IMR-90 (cell line): ENCODE results near the gene GPR137. TPM values are rescaled to one million over a fixed set of nuclear protein-coding genes. Genes with fewer than 3 reads are reported as not detected.

ENCODE experiments used
- ATAC-seq: fragments of 200-7000 bp; cut with Tn5 transposase; 2 replicates; pipeline ENCODE4 v1.9.1; 2020; ENCODE audit warnings: low read depth, mild to moderate bottlenecking, moderate library complexity
- BruUV-seq: library from RNA; stranded (reverse); fragments of 400-500 nt; replicated peaks from 2 replicates; lab custom pipeline; 2021; lab: Mats Ljungman, UMichigan
- CTCF ChIA-PET: fragments of 300-600 bp; formaldehyde crosslinking; extraction: SDS; loops from one replicate; lab custom pipeline; 2021; ENCODE audit warnings: antibody characterized with exemption; lab: Yijun Ruan, JAX
- POLR2A ChIA-PET: fragments of 300-600 bp; sonication (Branson Sonifier 250); formaldehyde crosslinking; loops from one replicate; lab custom pipeline; 2022; ENCODE audit warnings: antibody characterized with exemption; ENCODE audit not compliant: unreplicated experiment; lab: Charles Lee
- DNase-seq: peaks from one replicate; pipeline ENCODE4 v3.0.0; 2013
- H2AFZ ChIP-seq: replicated peaks from 2 replicates; pipeline ENCODE3; 2013; ENCODE audit warnings: low read length, mild to moderate bottlenecking; ENCODE audit not compliant: poor library complexity
- H2AK5ac ChIP-seq: 2 replicates; pipeline ENCODE4 v1.6.1; 2013; ENCODE audit warnings: low read depth, low read length, inconsistent platforms
- H2AK9ac ChIP-seq: replicated peaks from 2 replicates; pipeline ENCODE3; 2013; ENCODE audit warnings: mild to moderate bottlenecking, low read depth, low read length, moderate library complexity; ENCODE audit not compliant: poor library complexity
- H2BK120ac ChIP-seq: 2 replicates; pipeline ENCODE4 v1.6.1; 2013; ENCODE audit warnings: low read depth, low read length, inconsistent platforms
- H2BK15ac ChIP-seq: 3 replicates; pipeline ENCODE4 v1.6.1; 2013; ENCODE audit warnings: low read depth, low read length, inconsistent platforms
- H2BK20ac ChIP-seq: 2 replicates; pipeline ENCODE4 v1.6.1; 2013; ENCODE audit warnings: low read depth, mild to moderate bottlenecking, inconsistent platforms, low read length, moderate library complexity
- H2BK5ac ChIP-seq: 2 replicates; pipeline ENCODE4 v1.6.1; 2013; ENCODE audit warnings: mild to moderate bottlenecking, low read depth, low read length, inconsistent platforms; ENCODE audit not compliant: poor library complexity, severe bottlenecking
- H3K14ac ChIP-seq: replicated peaks from 2 replicates; pipeline ENCODE4 v1.6.1; 2013; ENCODE audit warnings: low read depth, low read length, inconsistent platforms
- H3K18ac ChIP-seq: 2 replicates; pipeline ENCODE4 v1.6.1; 2013; ENCODE audit warnings: low read depth, low read length, control low read depth
- H3K23ac ChIP-seq: 2 replicates; pipeline ENCODE4 v1.6.1; 2013; ENCODE audit warnings: low read depth, low read length, inconsistent platforms
- H3K27ac ChIP-seq: 2 replicates; pipeline ENCODE4 v1.5.1; 2013; ENCODE audit warnings: mild to moderate bottlenecking, control low read depth, low read length; ENCODE audit not compliant: insufficient read depth
- H3K27me3 ChIP-seq: 2 replicates; pipeline ENCODE4 v1.6.1; 2013; ENCODE audit warnings: low read length; ENCODE audit not compliant: control insufficient read depth, insufficient read depth
- H3K36me3 ChIP-seq: 2 replicates; pipeline ENCODE4 v1.6.1; 2013; ENCODE audit warnings: low read length, mixed read lengths; ENCODE audit not compliant: control insufficient read depth, insufficient read depth
- H3K4ac ChIP-seq: 2 replicates; pipeline ENCODE4 v1.6.1; 2013; ENCODE audit warnings: low read depth, low read length, inconsistent platforms
- H3K4me1 ChIP-seq: 2 replicates; pipeline ENCODE4 v1.6.1; 2013; ENCODE audit warnings: low read length, mixed read lengths; ENCODE audit not compliant: control insufficient read depth, insufficient read depth
- H3K4me2 ChIP-seq: 2 replicates; pipeline ENCODE4 v1.6.1; 2013; ENCODE audit warnings: low read depth, mild to moderate bottlenecking, control low read depth, low read length, moderate library complexity
- H3K4me3 ChIP-seq: 2 replicates; pipeline ENCODE4 v1.5.1; 2013; ENCODE audit warnings: low read depth, mild to moderate bottlenecking, control low read depth, low read length, moderate library complexity; ENCODE audit not compliant: insufficient read depth
- H3K56ac ChIP-seq: 2 replicates; pipeline ENCODE4 v1.6.1; 2013; ENCODE audit warnings: low read length, inconsistent platforms; ENCODE audit not compliant: insufficient read depth; ENCODE audit errors: extremely low read depth
- H3K79me1 ChIP-seq, 2 experiments: 2 replicates each; pipeline ENCODE4 v1.6.1; 2013; ENCODE audit warnings: low read length in 2 of 2, inconsistent platforms in 1 of 2, low read depth in 1 of 2
- H3K9ac ChIP-seq: 2 replicates; pipeline ENCODE4 v1.6.1; 2013; ENCODE audit warnings: low read depth, low read length, control low read depth
- H3K9me1 ChIP-seq: 2 replicates; pipeline ENCODE4 v1.6.1; 2013; ENCODE audit warnings: low read length, inconsistent platforms; ENCODE audit not compliant: insufficient read depth
- H3K9me3 ChIP-seq: 2 replicates; pipeline ENCODE4 v1.6.1; 2013; ENCODE audit warnings: low read length; ENCODE audit not compliant: control insufficient read depth, insufficient read depth
- H4K20me1 ChIP-seq: 2 replicates; pipeline ENCODE4 v1.6.1; 2013; ENCODE audit warnings: low read length, inconsistent platforms; ENCODE audit not compliant: insufficient read depth
- H4K5ac ChIP-seq: 2 replicates; pipeline ENCODE4 v1.6.1; 2013; ENCODE audit warnings: mild to moderate bottlenecking, low read depth, low read length, control low read depth
- H4K8ac ChIP-seq, 2 experiments: 2 replicates each; pipeline ENCODE4 v1.6.1; 2013; ENCODE audit warnings: low read depth in 2 of 2, low read length in 2 of 2, control low read depth in 1 of 2, inconsistent platforms in 1 of 2
- H4K91ac ChIP-seq: 2 replicates; pipeline ENCODE4 v1.6.1; 2013; ENCODE audit warnings: low read depth, low read length, inconsistent platforms; ENCODE audit not compliant: insufficient read depth
- CEBPB ChIP-seq: IDR thresholded peaks from 2 replicates; pipeline ENCODE4 v1.6.1; 2012; ENCODE audit warnings: low read depth, low read length, improper control_type of control experiment
- CTCF ChIP-seq: conservative IDR thresholded peaks from 2 replicates; pipeline ENCODE4 v1.5.1; 2012; ENCODE audit warnings: mild to moderate bottlenecking, low read depth, low read length, improper control_type of control experiment
- MAZ ChIP-seq: IDR thresholded peaks from 2 replicates; pipeline ENCODE4 v1.6.1; 2012; ENCODE audit warnings: low read depth, mild to moderate bottlenecking, low read length, improper control_type of control experiment, moderate library complexity, borderline replicate concordance
- MXI1 ChIP-seq: IDR thresholded peaks from 2 replicates; pipeline ENCODE4 v1.6.1; 2012; ENCODE audit warnings: low read depth, mild to moderate bottlenecking, low read length, moderate library complexity, borderline replicate concordance
- POLR2A ChIP-seq: IDR thresholded peaks from 2 replicates; pipeline ENCODE4 v1.6.1; 2012; ENCODE audit warnings: mild to moderate bottlenecking, low read depth, low read length
- WGBS, 2 experiments: methylation state at CpG; one replicate each; pipeline versions ENCODE4 v1.1.5 to v1.1.7; 2013; ENCODE audit warnings: missing lambda C conversion rate in 2 of 2; ENCODE audit not compliant: insufficient read length in 1 of 2; ENCODE audit errors: extremely low coverage in 2 of 2; 5-methylcytosine and 5-hydroxymethylcytosine counted together
- dilution Hi-C: fragments of 300-500 bp; cut with HindIII; formaldehyde crosslinking; loops from one replicate; pipeline ENCODE4 v1.14.3; 2018; ENCODE audit warnings: low sequenced_read_pairs; ENCODE audit not compliant: unreplicated experiment
- in situ Hi-C: fragments of 300-500 bp; cut with MboI; formaldehyde crosslinking; loops from 3 replicates; pipeline ENCODE4 v1.14.3; 2019; ENCODE audit warnings: low sequenced_read_pairs, inconsistent platforms, mixed read lengths
- intact Hi-C: fragments of 100-400 bp; cut with micrococcal nuclease; formaldehyde crosslinking; loops from 2 replicates; pipeline ENCODE4 v1.10.0; 2022
- polyA plus RNA-seq, 3 experiments: library from polyadenylated mRNA; depleted of rRNA; stranded (reverse); fragments of >200 nt; gene quantifications; 2 replicates each; pipeline ENCODE4 v1.2.3, GENCODE V29; 2012; ENCODE audit warnings: low replicate concordance in 1 of 3
- total RNA-seq: library from RNA; depleted of rRNA; stranded (reverse); fragments of >200 nt; gene quantifications from 2 replicates; pipeline ENCODE4 v1.2.3, GENCODE V29; 2012

The GPR137 gene
- total and polyA plus RNA-seq, 2 of the 4 experiments (the other 2 are of a cell fraction), result 3.6 to 26.0 TPM

DNA sequence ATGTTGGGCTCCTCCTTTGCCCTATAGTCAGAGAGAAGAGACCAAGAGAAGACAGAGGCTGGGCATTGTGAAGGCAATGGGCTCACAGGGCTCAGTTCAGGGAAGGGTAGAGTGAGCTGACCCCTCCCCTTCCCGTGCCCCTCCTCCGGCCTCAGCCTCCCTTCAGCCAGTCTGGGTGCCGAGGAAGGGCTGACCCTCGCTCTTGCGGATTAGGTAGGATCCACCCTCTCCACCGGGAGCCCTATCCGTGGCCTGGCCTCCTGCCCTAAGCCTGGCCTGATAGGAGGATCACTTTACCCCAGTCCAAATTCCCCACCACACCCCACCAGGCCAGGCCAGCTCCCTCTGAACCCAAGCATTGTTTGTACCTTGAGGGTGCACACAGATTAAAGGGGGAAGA lies 37.1 kb upstream of the GPR137 start:
- H2AFZ ChIP-seq, result no peak overlapping the region

More for the DNA sequence above, 37.1 kb upstream of the GPR137 start:
- Histone ChIP-seq H3K18ac (no peak overlapping the region), H4K20me1 (peaks cover 22% of the 10 kb centered on the region), H3K4me1 (peaks cover 13% of the 10 kb centered on the region), H3K14ac (no peak overlapping the region), H4K5ac (no peak overlapping the region), H3K4me3 (no peak overlapping the region), H3K9me1 (no peaks in the 10 kb centered on the region), H3K36me3 (peaks cover 6% of the 10 kb centered on the region), H3K23ac (no peak overlapping the region), H2BK20ac (no peak overlapping the region), H3K56ac (no peak overlapping the region), H2AK5ac (peak overlapping the region; percentile 77), H2BK5ac (no peak overlapping the region), H3K9me3 (no peaks in the 10 kb centered on the region), H3K27me3 (no peaks in the 10 kb centered on the region), H2AK9ac (peak overlapping the region; percentile 83), H3K79me1 (peaks cover 8 to 36% of the 10 kb centered on the region in 2 experiments), H2BK120ac (no peak overlapping the region), H2BK15ac (no peak overlapping the region), H4K8ac (no peak overlapping the region), H3K27ac (no peak overlapping the region), H3K4me2 (no peak overlapping the region), H3K9ac (no peak overlapping the region), H4K91ac (no peak overlapping the region), H3K4ac (no peak overlapping the region)
- TF ChIP-seq MXI1 (no peak), MAZ (no peak), CEBPB (no peak), POLR2A (no peak), CTCF (no peak)
- intact Hi-C loops, result no loop called here
- ChIA-PET POLR2A (no interaction called here), CTCF (no interaction called here)
- DNase-seq, result no peak
- WGBS, 2 experiments, result no CpG with 5 or more reads among the region's 7 CpGs
- ATAC-seq, result no peak
- BruUV-seq, result no TSS peak
- in situ Hi-C loops, result no loop called here
- dilution Hi-C loops, result no loop called here
